Fibroblast of lung (primary cell): ENCODE results near the gene TNIK.

ENCODE experiments used
- CTCF ChIP-seq, 2 donors: IDR thresholded peaks in 1 of 2; conservative IDR thresholded peaks in 1 of 2; 1 replicate in 1 of 2; 2 replicates in 1 of 2; pipeline ENCODE4 v1.5.1; 2011 to 2012; ENCODE audit warnings: low read length in 2 of 2, control low read depth in 1 of 2, inconsistent platforms in 1 of 2, low read depth in 1 of 2, mild to moderate bottlenecking in 1 of 2
- EZH2 ChIP-seq: IDR thresholded peaks from 2 replicates; pipeline ENCODE4 v1.5.1; 2012; ENCODE audit warnings: low read length, control low read depth, mild to moderate bottlenecking; ENCODE audit errors: missing control alignments

GRCh38 chr3:171497468-171497867 lies 37.3 kb upstream of the TNIK start:
- no peak for TF ChIP-seq CTCF (conservative IDR thresholded peaks at IDR 0.05 in 1 of 2, IDR thresholded peaks at IDR 0.05 in 1 of 2; ENCODE audit: low read depth in 1 of 2, low read length in 2 of 2)
- no peak for TF ChIP-seq EZH2
